ENCODE data around the gene HDX. TPM values are rescaled to one million over a fixed set of nuclear protein-coding genes. Genes with fewer than 3 reads are reported as not detected.

The HDX gene
- total and polyA plus RNA-seq, 12 donors, result 0.64 to 53.3 (median 6.1) TPM

GRCh38 chrX:84362184-84362838 is 139.9 kb downstream of the HDX start:
- peak overlapping the region in 1 of 5 donors; percentile 6 for H3K27ac ChIP-seq
- no peaks in the 10 kb centered on the region for H3K36me3 ChIP-seq (replicated peaks in 1 of 2)
- 33 to 49% (median 45%) methylated on average over 3 of the region's 3 CpGs for WGBS, 4 donors
- TF ChIP-seq, protein P1, sequence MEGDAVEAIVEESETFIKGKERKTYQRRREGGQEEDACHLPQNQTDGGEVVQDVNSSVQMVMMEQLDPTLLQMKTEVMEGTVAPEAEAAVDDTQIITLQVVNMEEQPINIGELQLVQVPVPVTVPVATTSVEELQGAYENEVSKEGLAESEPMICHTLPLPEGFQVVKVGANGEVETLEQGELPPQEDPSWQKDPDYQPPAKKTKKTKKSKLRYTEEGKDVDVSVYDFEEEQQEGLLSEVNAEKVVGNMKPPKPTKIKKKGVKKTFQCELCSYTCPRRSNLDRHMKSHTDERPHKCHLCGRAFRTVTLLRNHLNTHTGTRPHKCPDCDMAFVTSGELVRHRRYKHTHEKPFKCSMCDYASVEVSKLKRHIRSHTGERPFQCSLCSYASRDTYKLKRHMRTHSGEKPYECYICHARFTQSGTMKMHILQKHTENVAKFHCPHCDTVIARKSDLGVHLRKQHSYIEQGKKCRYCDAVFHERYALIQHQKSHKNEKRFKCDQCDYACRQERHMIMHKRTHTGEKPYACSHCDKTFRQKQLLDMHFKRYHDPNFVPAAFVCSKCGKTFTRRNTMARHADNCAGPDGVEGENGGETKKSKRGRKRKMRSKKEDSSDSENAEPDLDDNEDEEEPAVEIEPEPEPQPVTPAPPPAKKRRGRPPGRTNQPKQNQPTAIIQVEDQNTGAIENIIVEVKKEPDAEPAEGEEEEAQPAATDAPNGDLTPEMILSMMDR (IDR thresholded peaks at IDR 0.05), result no peak
- TF ChIP-seq POLR2A (IDR thresholded peaks at IDR 0.05), result no peak
- intact Hi-C loops (cut with DNase I), result no loop called here
- DNase-seq, result no peak
- no peaks in the 10 kb centered on the region for H3K9me3 ChIP-seq (replicated peaks in 1 of 3)
- no peaks in the 10 kb centered on the region for H3K4me1 ChIP-seq (replicated peaks in 1 of 2)
- no peaks in the 10 kb centered on the region for H3K27me3 ChIP-seq
- H3K4me3 ChIP-seq, result peak overlapping the region in 1 of 4 donors; percentile 37

DNA sequence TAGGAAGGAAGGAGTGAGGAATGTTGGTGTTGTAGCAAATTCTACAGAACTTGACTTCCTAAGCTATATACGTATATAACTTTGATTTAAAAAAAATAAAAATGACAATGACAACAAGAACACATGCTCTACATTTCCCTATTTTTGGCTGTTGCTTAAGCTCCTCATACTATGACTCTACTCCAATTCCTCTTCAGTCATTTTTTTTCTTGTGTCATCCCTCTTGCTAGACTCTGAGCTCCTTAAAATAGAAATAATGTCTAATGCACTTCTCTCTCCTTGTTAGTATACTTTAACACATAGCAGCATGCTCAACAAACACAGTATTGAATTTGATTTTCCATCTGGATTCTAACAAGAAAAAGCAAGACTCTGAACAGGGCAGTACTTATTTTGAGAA is 144.0 kb downstream of the HDX start:
- no peak overlapping the region for H3K27ac ChIP-seq
- no peak for DNase-seq
- 50 to 81% (median 69%) methylated on average over 1 of the region's 1 CpG for WGBS, 4 donors

GRCh38 chrX:84357296-84357695 is 145.0 kb downstream of the HDX start:
- H3K4me1 ChIP-seq (replicated peaks in 1 of 2), result no peaks in the 10 kb centered on the region
- TF ChIP-seq POLR2A (IDR thresholded peaks at IDR 0.05), result no peak
- no peak for DNase-seq
- H3K36me3 ChIP-seq (replicated peaks in 1 of 2), result no peaks in the 10 kb centered on the region
- no peak overlapping the region for H3K27ac ChIP-seq
- H3K9me3 ChIP-seq (replicated peaks in 1 of 3), result no peaks in the 10 kb centered on the region
- intact Hi-C loops (cut with DNase I), result no loop called here
- H3K27me3 ChIP-seq, result no peaks in the 10 kb centered on the region
- H3K4me3 ChIP-seq, result no peak overlapping the region

More for the DNA sequence above, 144.0 kb downstream of the HDX start:
- TF ChIP-seq, protein P1 (IDR thresholded peaks at IDR 0.05), result no peak
- TF ChIP-seq POLR2A (IDR thresholded peaks at IDR 0.05), result no peak
- H3K4me1 ChIP-seq (replicated peaks in 1 of 2), result no peaks in the 10 kb centered on the region
- H3K4me3 ChIP-seq, result no peak overlapping the region
- H3K9me3 ChIP-seq (replicated peaks in 1 of 3), result no peaks in the 10 kb centered on the region
- no peaks in the 10 kb centered on the region for H3K27me3 ChIP-seq
- intact Hi-C loops (cut with DNase I), result no loop called here
- H3K36me3 ChIP-seq (replicated peaks in 1 of 2), result no peaks in the 10 kb centered on the region

GRCh38 chrX:84340968-84341367 is 161.3 kb downstream of the HDX start:
- WGBS, 4 donors, result 41 to 80% (median 64%) methylated on average over 1 of the region's 1 CpG
- DNase-seq, result no peak
- intact Hi-C loops (cut with DNase I), result no loop called here

More at GRCh38 chrX:84340968-84341367, 161.3 kb downstream of the HDX start:
- Histone ChIP-seq H3K27me3 (no peaks in the 10 kb centered on the region), H3K27ac (no peak overlapping the region), H3K36me3 (replicated peaks in 1 of 2) (no peaks in the 10 kb centered on the region), H3K9me3 (replicated peaks in 1 of 3) (no peaks in the 10 kb centered on the region), H3K4me1 (replicated peaks in 1 of 2) (no peaks in the 10 kb centered on the region), H3K4me3 (no peak overlapping the region)
- TF ChIP-seq, protein P1 (IDR thresholded peaks at IDR 0.05), result no peak
- no peak for TF ChIP-seq POLR2A (IDR thresholded peaks at IDR 0.05)
